HG03108 (cell line): ENCODE measurements around the gene ZNF202.

Source experiments
- ATAC-seq: cut with Tn5 transposase; IDR thresholded peaks from one replicate; pipeline ENCODE4 v1.9.1; 2021; ENCODE audit warnings: moderate library complexity; ENCODE audit not compliant: unreplicated experiment

Gene ZNF202

GRCh38 chr11:123684601-123685000, 56.9 kb downstream of the ZNF202 start:
- ATAC-seq, result no peak

GRCh38 chr11:123683428-123684170, 57.9 kb downstream of the ZNF202 start:
- no peak for ATAC-seq

GRCh38 chr11:123682696-123683410, 58.6 kb downstream of the ZNF202 start:
- no peak for ATAC-seq

- no peak for ATAC-seq
Observed at GRCh38 chr11:123681030-123681429, 60.4 kb downstream of the ZNF202 start.

- ATAC-seq, result no peak
Observed at GRCh38 chr11:123678246-123678645, 63.2 kb downstream of the ZNF202 start.

- no peak for ATAC-seq
Observed at GRCh38 chr11:123677510-123677909, 64.0 kb downstream of the ZNF202 start.

- ATAC-seq, result no peak
Observed at GRCh38 chr11:123674297-123674696, 67.2 kb downstream of the ZNF202 start.
